ENCODE data around the gene DRD1.
"Not testable (repeated sequence)": the region's sequence is repeated elsewhere in the genome, so short reads cannot be mapped to it uniquely, and the experiment has no call there.

Gene DRD1

DNA sequence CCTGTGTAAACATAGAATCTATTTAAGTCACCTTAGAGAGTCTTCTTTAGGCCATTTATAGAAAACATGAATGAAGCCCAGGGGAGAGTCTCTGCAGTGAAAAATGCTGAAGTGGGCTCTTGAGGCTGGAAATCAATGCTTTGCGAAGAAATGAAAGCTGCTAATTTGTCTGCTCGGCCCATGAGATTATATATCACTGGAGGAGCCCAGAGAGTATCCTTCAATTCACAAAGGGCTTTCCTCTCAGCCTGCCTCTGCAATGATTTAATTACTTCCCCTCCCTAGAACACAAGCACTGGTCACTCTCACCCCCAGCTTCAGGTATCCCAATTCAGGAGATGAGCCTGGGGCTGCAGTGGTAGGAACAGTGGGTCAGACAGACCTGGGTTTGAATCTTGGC is 8.2 kb upstream of the DRD1 start:
- no peak overlapping the region for H3K4me3 ChIP-seq (ENCODE audit: low read length)
- DNase-seq (ENCODE audit: low read depth) = no peak
- no peak for TF ChIP-seq CTCF (conservative IDR thresholded peaks at IDR 0.05; ENCODE audit: low read depth, low read length)

GRCh38 chr5:175448276-175448675 is 4.3 kb upstream of the DRD1 start:
- no peak for TF ChIP-seq CTCF (conservative IDR thresholded peaks at IDR 0.05; ENCODE audit: low read depth, low read length)
- DNase-seq (ENCODE audit: low read depth) = no peak
- no peak overlapping the region for H3K4me3 ChIP-seq (ENCODE audit: low read length)

- H3K4me3 ChIP-seq (ENCODE audit: low read length) = no peak overlapping the region
- DNase-seq (ENCODE audit: low read depth) = no peak
- TF ChIP-seq CTCF (conservative IDR thresholded peaks at IDR 0.05; ENCODE audit: low read depth, low read length) = no peak
Observed at GRCh38 chr5:175447571-175447970, 3.6 kb upstream of the DRD1 start.

GRCh38 chr5:175446378-175446777 is 2.4 kb upstream of the DRD1 start:
- H3K4me3 ChIP-seq (ENCODE audit: low read length); DNase-seq (ENCODE audit: low read depth): not testable (repeated sequence)

- no peak overlapping the region for H3K4me3 ChIP-seq (ENCODE audit: low read length)
- no peak for TF ChIP-seq CTCF (conservative IDR thresholded peaks at IDR 0.05; ENCODE audit: low read depth, low read length)
- no peak for DNase-seq (ENCODE audit: low read depth)
Observed at GRCh38 chr5:175444905-175445456, 999 bp upstream of the DRD1 start.

- no peak overlapping the region for H3K4me3 ChIP-seq (ENCODE audit: low read length)
Observed at GRCh38 chr5:175443514-175444059, 395 bp downstream of the DRD1 start.

DNA sequence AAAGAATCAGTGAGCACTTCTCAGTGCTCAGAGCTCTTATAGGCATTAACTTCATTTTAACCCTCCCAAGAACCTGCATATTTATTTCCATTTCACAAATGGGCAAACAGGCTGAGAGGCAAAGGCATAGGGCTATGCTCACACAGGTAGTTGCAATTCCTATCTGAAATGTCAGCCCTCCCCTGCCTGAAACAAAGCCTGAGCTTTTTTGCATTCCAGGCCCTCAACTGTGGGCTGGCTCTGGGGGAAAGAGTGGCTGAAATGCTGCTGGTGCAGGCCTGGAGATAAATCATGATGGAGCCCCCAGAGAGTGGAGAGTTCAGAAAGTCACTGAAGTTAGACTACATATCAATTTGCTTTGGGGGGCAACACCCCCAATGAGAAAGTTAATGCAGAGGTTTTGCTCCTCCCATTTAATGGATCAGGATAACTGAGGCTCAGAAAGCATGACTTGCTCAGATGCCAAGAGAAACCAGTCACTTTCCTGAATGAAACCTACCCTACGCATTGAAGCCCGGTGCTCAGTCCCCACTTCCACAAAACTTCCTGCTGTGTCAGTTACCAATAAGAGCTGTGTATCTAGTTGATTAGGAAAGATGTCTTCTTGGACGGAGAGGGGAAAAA is 5.6 kb downstream of the DRD1 start:
- no peak overlapping the region for H3K4me3 ChIP-seq (ENCODE audit: low read length)
- no peak for TF ChIP-seq CTCF (conservative IDR thresholded peaks at IDR 0.05; ENCODE audit: low read depth, low read length)
- no peak for DNase-seq (ENCODE audit: low read depth)

More at GRCh38 chr5:175443514-175444059, 395 bp downstream of the DRD1 start:
- no peak for DNase-seq (ENCODE audit: low read depth)
- no peak for TF ChIP-seq CTCF (conservative IDR thresholded peaks at IDR 0.05; ENCODE audit: low read depth, low read length)
